ENCODE measurements around the gene OOSP4A.

Gene OOSP4A

GRCh38 chr11:59965424-59965823, 1.6 kb downstream of the OOSP4A start:
- Histone ChIP-seq H3K4me2 (ENCODE audit: low read length) (no peak overlapping the region), H3K79me2 (ENCODE audit: low read length) (no peaks in the 10 kb centered on the region), H3K27ac (ENCODE audit: low read length) (no peak overlapping the region)

GRCh38 chr11:59966201-59966600, 2.4 kb downstream of the OOSP4A start:
- Histone ChIP-seq H3K27me3 (ENCODE audit: low read depth, low read length) (no peaks in the 10 kb centered on the region), H3K36me3 (replicated peaks; ENCODE audit: low read depth, low read length) (no peaks in the 10 kb centered on the region), H2AFZ (ENCODE audit: low read depth, low read length) (no peak overlapping the region), H3K4me3 (ENCODE audit: low read length) (no peak overlapping the region), H4K20me1 (ENCODE audit: insufficient read depth, low read length) (no peaks in the 10 kb centered on the region), H3K4me1 (ENCODE audit: low read length) (no peaks in the 10 kb centered on the region), H3K27ac (ENCODE audit: low read length) (no peak overlapping the region), H3K9ac (ENCODE audit: low read length) (no peak overlapping the region), H3K4me2 (ENCODE audit: low read length) (no peak overlapping the region), H3K79me2 (ENCODE audit: low read length) (no peaks in the 10 kb centered on the region), H3K9me3 (ENCODE audit: insufficient read depth, low read length) (no peaks in the 10 kb centered on the region)
- no peak for TF ChIP-seq EZH2phosphoT487 (IDR thresholded peaks at IDR 0.05; ENCODE audit: low read depth)
- no peak for TF ChIP-seq CTCF (IDR thresholded peaks at IDR 0.05; ENCODE audit: low read depth, low read length)

More at GRCh38 chr11:59965424-59965823, 1.6 kb downstream of the OOSP4A start:
- TF ChIP-seq EZH2phosphoT487 (IDR thresholded peaks at IDR 0.05; ENCODE audit: low read depth) (no peak), CTCF (IDR thresholded peaks at IDR 0.05; ENCODE audit: low read depth, low read length) (no peak)
- no peak overlapping the region for H3K4me3 ChIP-seq (ENCODE audit: low read length)
- H3K27me3 ChIP-seq (ENCODE audit: low read depth, low read length), result no peaks in the 10 kb centered on the region
- no peaks in the 10 kb centered on the region for H4K20me1 ChIP-seq (ENCODE audit: insufficient read depth, low read length)
- H3K9me3 ChIP-seq (ENCODE audit: insufficient read depth, low read length), result no peaks in the 10 kb centered on the region
- no peaks in the 10 kb centered on the region for H3K4me1 ChIP-seq (ENCODE audit: low read length)
- H3K36me3 ChIP-seq (replicated peaks; ENCODE audit: low read depth, low read length), result no peaks in the 10 kb centered on the region
- H2AFZ ChIP-seq (ENCODE audit: low read depth, low read length), result no peak overlapping the region
- no peak overlapping the region for H3K9ac ChIP-seq (ENCODE audit: low read length)

- H3K27me3 ChIP-seq (ENCODE audit: low read depth, low read length), result no peaks in the 10 kb centered on the region
- H3K79me2 ChIP-seq (ENCODE audit: low read length), result no peaks in the 10 kb centered on the region
- no peak overlapping the region for H3K4me3 ChIP-seq (ENCODE audit: low read length)
- no peak for TF ChIP-seq EZH2phosphoT487 (IDR thresholded peaks at IDR 0.05; ENCODE audit: low read depth)
- no peak overlapping the region for H3K9ac ChIP-seq (ENCODE audit: low read length)
- no peaks in the 10 kb centered on the region for H4K20me1 ChIP-seq (ENCODE audit: insufficient read depth, low read length)
- no peak overlapping the region for H3K4me2 ChIP-seq (ENCODE audit: low read length)
- H3K4me1 ChIP-seq (ENCODE audit: low read length), result no peaks in the 10 kb centered on the region
- H3K9me3 ChIP-seq (ENCODE audit: insufficient read depth, low read length), result no peaks in the 10 kb centered on the region
- no peaks in the 10 kb centered on the region for H3K36me3 ChIP-seq (replicated peaks; ENCODE audit: low read depth, low read length)
- H2AFZ ChIP-seq (ENCODE audit: low read depth, low read length), result no peak overlapping the region
- no peak overlapping the region for H3K27ac ChIP-seq (ENCODE audit: low read length)
Measured at GRCh38 chr11:59967677-59968394, 4.0 kb downstream of the OOSP4A start.

GRCh38 chr11:59968395-59968783, 4.6 kb downstream of the OOSP4A start:
- no peaks in the 10 kb centered on the region for H3K4me1 ChIP-seq (ENCODE audit: low read length)
- H3K4me3 ChIP-seq (ENCODE audit: low read length), result no peak overlapping the region
- H3K79me2 ChIP-seq (ENCODE audit: low read length), result no peaks in the 10 kb centered on the region
- H3K4me2 ChIP-seq (ENCODE audit: low read length), result no peak overlapping the region
- H3K27ac ChIP-seq (ENCODE audit: low read length), result no peak overlapping the region
- H2AFZ ChIP-seq (ENCODE audit: low read depth, low read length), result no peak overlapping the region
- no peak for TF ChIP-seq EZH2phosphoT487 (IDR thresholded peaks at IDR 0.05; ENCODE audit: low read depth)
- no peak for TF ChIP-seq CTCF (IDR thresholded peaks at IDR 0.05; ENCODE audit: low read depth, low read length)
- H4K20me1 ChIP-seq (ENCODE audit: insufficient read depth, low read length), result no peaks in the 10 kb centered on the region
- no peaks in the 10 kb centered on the region for H3K36me3 ChIP-seq (replicated peaks; ENCODE audit: low read depth, low read length)
- H3K9ac ChIP-seq (ENCODE audit: low read length), result no peak overlapping the region
- H3K9me3 ChIP-seq (ENCODE audit: insufficient read depth, low read length), result no peaks in the 10 kb centered on the region
- H3K27me3 ChIP-seq (ENCODE audit: low read depth, low read length), result no peaks in the 10 kb centered on the region
